HCT116 (cell line): ENCODE data around the gene USP17L21. TPM values are rescaled to one million over a fixed set of nuclear protein-coding genes. Genes with fewer than 3 reads are reported as not detected.
"Not testable (repeated sequence)": the region's sequence is repeated elsewhere in the genome, so short reads cannot be mapped to it uniquely, and the experiment has no call there.

Experiments used
- ATAC-seq: fragments of 200-7000 bp; cut with Tn5 transposase; 2 replicates; pipeline ENCODE4 v1.9.1; 2020; ENCODE audit warnings: mild to moderate bottlenecking, moderate library complexity
- BruUV-seq: library from RNA; stranded (reverse); fragments of 400-500 nt; replicated peaks from 2 replicates; lab custom pipeline; 2021; lab: Mats Ljungman, UMichigan
- CTCF ChIA-PET: fragments of 300-600 bp; sonication (Branson Sonifier 250); formaldehyde crosslinking; loops from one replicate; lab custom pipeline; 2021; ENCODE audit warnings: antibody characterized with exemption; lab: Charles Lee
- POLR2A ChIA-PET: fragments of 300-600, 350-600 bp; sonication (Branson Sonifier 250); formaldehyde crosslinking; loops from one replicate; lab custom pipeline; 2021; ENCODE audit warnings: antibody characterized with exemption; lab: Charles Lee
- RAD21 ChIA-PET, 2 experiments: fragments of 300-600 bp; sonication (Branson Sonifier 250); formaldehyde crosslinking; loops; one replicate each; lab custom pipeline; 2023; ENCODE audit warnings: low total read pairs in 2 of 2; ENCODE audit not compliant: uncharacterized antibody in 2 of 2, unreplicated experiment in 2 of 2, low non-redundant PET in 1 of 2; lab: Charles Lee
- DNase-seq: peaks from one replicate; pipeline ENCODE4 v3.0.0-alpha.2; 2010; ENCODE audit warnings: low read depth, low spot score
- H2AFZ ChIP-seq: fragments of 200-600 bp; shearing (Covaris generic), sonication (generic); 2 replicates; pipeline ENCODE4 v1.6.1; 2017; ENCODE audit warnings: low read depth, mixed run types, mixed read lengths, antibody characterized with exemption, low read length; ENCODE audit not compliant: poor library complexity, severe bottlenecking
- H3K27ac ChIP-seq: 2 replicates; pipeline ENCODE4 v1.5.1; 2012; ENCODE audit warnings: low read depth, low read length
- H3K27me3 ChIP-seq: fragments of 200-600 bp; sonication (generic); 2 replicates; pipeline ENCODE4 v1.6.1; 2016; ENCODE audit warnings: mixed run types, low read length, mixed read lengths; ENCODE audit not compliant: insufficient read depth
- H3K36me3 ChIP-seq, 2 experiments: fragments of 200-500 bp in 1 of 2; fragments of 200-600 bp in 1 of 2; sonication (Bioruptor generic) in 1 of 2; sonication (generic) in 1 of 2; 2 replicates each; pipeline versions ENCODE4 v1.5.1 to v1.6.1; 2014 to 2016; ENCODE audit warnings: low read length in 2 of 2, inconsistent platforms in 1 of 2, mixed read lengths in 1 of 2, mixed run types in 1 of 2; ENCODE audit not compliant: insufficient read depth in 2 of 2, control insufficient read depth in 1 of 2
- H3K4me1 ChIP-seq, 2 experiments: fragments of 200-600 bp in 1 of 2; sonication (generic) in 1 of 2; 2 replicates each; pipeline versions ENCODE4 v1.5.1 to v1.6.1; 2012 to 2017; ENCODE audit warnings: low read length in 2 of 2, inconsistent platforms in 1 of 2, mild to moderate bottlenecking in 1 of 2, mixed read lengths in 1 of 2, mixed run types in 1 of 2, moderate library complexity in 1 of 2; ENCODE audit not compliant: insufficient read depth in 2 of 2, control insufficient read depth in 1 of 2
- H3K4me2 ChIP-seq: fragments of 200-600 bp; sonication (generic); 2 replicates; pipeline ENCODE4 v1.6.1; 2017; ENCODE audit warnings: mixed run types, low read length, mixed read lengths
- H3K4me3 ChIP-seq, 2 experiments: fragments of 200-600 bp in 1 of 2; sonication (generic) in 1 of 2; replicated peaks in 1 of 2; 2 replicates each; pipeline ENCODE4 v1.5.1; 2011 to 2016; ENCODE audit warnings: low read length in 2 of 2, control low read depth in 1 of 2, low read depth in 1 of 2, mild to moderate bottlenecking in 1 of 2, mixed read lengths in 1 of 2, mixed run types in 1 of 2
- H3K79me2 ChIP-seq: fragments of 200-600 bp; sonication (generic); 2 replicates; pipeline ENCODE4 v1.6.1; 2017; ENCODE audit warnings: mild to moderate bottlenecking, mixed run types, low read length, moderate library complexity, mixed read lengths; ENCODE audit not compliant: insufficient read depth
- H3K9ac ChIP-seq: fragments of 200-600 bp; sonication (generic); 2 replicates; pipeline ENCODE4 v1.6.1; 2016; ENCODE audit warnings: low read length, mixed read lengths
- H3K9me2 ChIP-seq: fragments of 200-600 bp; sonication (generic), shearing (Covaris generic); 2 replicates; pipeline ENCODE4 v1.6.1; 2017; ENCODE audit warnings: mixed run types, mild to moderate bottlenecking, moderate library complexity; ENCODE audit not compliant: insufficient read depth
- H3K9me3 ChIP-seq, 2 experiments: fragments of 200-500 bp in 1 of 2; fragments of 200-600 bp in 1 of 2; sonication (Bioruptor generic) in 1 of 2; sonication (generic) in 1 of 2; 2 replicates each; pipeline ENCODE4 v1.6.1; 2014 to 2017; ENCODE audit warnings: low read length in 2 of 2, mixed read lengths in 2 of 2, inconsistent platforms in 1 of 2, low read depth in 1 of 2, mild to moderate bottlenecking in 1 of 2, mixed run types in 1 of 2, moderate library complexity in 1 of 2; ENCODE audit not compliant: control insufficient read depth in 1 of 2, insufficient read depth in 1 of 2
- H4K20me1 ChIP-seq: fragments of 200-600 bp; sonication (generic), shearing (Covaris generic); 2 replicates; pipeline ENCODE4 v1.6.1; 2017; ENCODE audit warnings: mixed run types, mild to moderate bottlenecking, moderate library complexity; ENCODE audit not compliant: insufficient read depth
- intact Hi-C: fragments of 100-400 bp; cut with micrococcal nuclease; formaldehyde crosslinking; loops from 2 replicates; pipeline ENCODE4 v1.10.0; 2022
- total RNA-seq: library from RNA; stranded (reverse); gene quantifications from one replicate; pipeline ENCODE4 v1.2.1, GENCODE V29; 2021; ENCODE audit not compliant: unreplicated experiment

The USP17L21 gene
- total RNA-seq, 1 experiment from 2014 or later: not detected

GRCh38 chr4:9243579-9243978 is 19.1 kb upstream of the USP17L21 start, which contains the start of gene USP17L17:
TSS of gene USP17L17 (plus strand) at chr4:9243879. CDS start at chr4:9243879, 0 bp downstream.
- H3K27me3 ChIP-seq, H3K79me2 ChIP-seq, H4K20me1 ChIP-seq, H3K9me2 ChIP-seq, intact Hi-C loops, DNase-seq, H2AFZ ChIP-seq, H3K4me3 ChIP-seq, ATAC-seq, H3K4me2 ChIP-seq, H3K27ac ChIP-seq, H3K36me3 ChIP-seq, RAD21 ChIA-PET, H3K9ac ChIP-seq, POLR2A ChIA-PET, H3K4me1 ChIP-seq, BruUV-seq, CTCF ChIA-PET, H3K9me3 ChIP-seq: not testable (repeated sequence)

DNA sequence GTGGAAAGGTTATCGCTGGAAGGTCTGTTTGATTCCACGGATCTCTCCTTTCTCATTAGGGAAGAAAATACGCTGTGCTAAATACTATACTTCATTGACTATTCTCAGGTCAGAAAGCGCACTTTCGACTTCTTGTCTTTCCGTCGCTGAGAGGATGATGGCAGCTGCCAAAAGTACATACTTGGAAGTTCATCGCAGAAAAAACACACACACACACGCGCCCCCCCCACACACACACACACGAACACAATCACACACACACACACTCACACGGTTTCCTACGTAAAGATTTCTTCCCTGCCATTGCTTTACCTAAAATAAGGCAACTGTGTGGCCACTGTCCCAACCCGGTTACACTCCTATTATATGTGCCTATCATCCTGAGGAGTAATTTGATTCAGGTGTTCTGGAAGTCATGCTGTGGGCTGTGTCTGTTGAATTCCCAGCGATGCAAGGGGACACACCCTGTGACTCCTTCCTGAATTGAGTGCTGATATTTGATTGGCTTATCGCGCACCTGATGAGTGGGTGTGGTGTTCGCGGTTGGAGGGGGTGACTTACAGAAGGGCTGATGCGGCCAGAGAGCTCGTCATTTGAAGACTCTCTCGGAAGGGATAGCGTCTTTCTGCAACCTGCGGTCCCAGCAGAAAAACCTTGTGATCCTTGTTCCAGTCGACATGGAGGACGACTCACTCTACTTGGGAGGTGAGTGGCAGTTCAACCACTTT is 14.6 kb upstream of the USP17L21 start, which contains the start of gene USP17L18:
USP17L18 (plus strand) TSS at position 678 of the 728 bp plus-strand sequence; CDS start at position 678, 0 bp downstream.
- POLR2A ChIA-PET, CTCF ChIA-PET, H3K27me3 ChIP-seq, H3K9me2 ChIP-seq, H2AFZ ChIP-seq, DNase-seq, intact Hi-C loops, RAD21 ChIA-PET, H3K4me1 ChIP-seq, H3K36me3 ChIP-seq, H3K27ac ChIP-seq, H3K9ac ChIP-seq, H3K79me2 ChIP-seq, H3K9me3 ChIP-seq, BruUV-seq, H3K4me2 ChIP-seq, H3K4me3 ChIP-seq, H4K20me1 ChIP-seq, ATAC-seq: not testable (repeated sequence)

GRCh38 chr4:9253078-9253477 is 9.6 kb upstream of the USP17L21 start, which contains the start of gene USP17L19:
TSS of gene USP17L19 (plus strand) at chr4:9253378. CDS start at chr4:9253378, 0 bp downstream.
- H3K79me2 ChIP-seq, H3K4me2 ChIP-seq, intact Hi-C loops, BruUV-seq, H3K4me3 ChIP-seq, H3K36me3 ChIP-seq, H2AFZ ChIP-seq, H3K27ac ChIP-seq, DNase-seq, H3K4me1 ChIP-seq, ATAC-seq, H4K20me1 ChIP-seq, CTCF ChIA-PET, H3K9ac ChIP-seq, H3K9me3 ChIP-seq, H3K27me3 ChIP-seq, RAD21 ChIA-PET, POLR2A ChIA-PET, H3K9me2 ChIP-seq: not testable (repeated sequence)

GRCh38 chr4:9257824-9258223 is 4.8 kb upstream of the USP17L21 start, which contains the start of gene USP17L20:
TSS of gene USP17L20 (plus strand) at chr4:9258124. CDS start at chr4:9258124, 0 bp downstream.
- H3K4me3 ChIP-seq, DNase-seq, CTCF ChIA-PET, H4K20me1 ChIP-seq, H3K4me1 ChIP-seq, H3K9ac ChIP-seq, ATAC-seq, H3K9me2 ChIP-seq, H2AFZ ChIP-seq, H3K27me3 ChIP-seq, BruUV-seq, H3K4me2 ChIP-seq, H3K27ac ChIP-seq, H3K36me3 ChIP-seq, H3K9me3 ChIP-seq, intact Hi-C loops, H3K79me2 ChIP-seq, RAD21 ChIA-PET, POLR2A ChIA-PET: not testable (repeated sequence)
